H9 (cell line): ENCODE results near the gene TMEM222. TPM values are rescaled to one million over a fixed set of nuclear protein-coding genes. Genes with fewer than 3 reads are reported as not detected.

Experiments
- DNase-seq: peaks from one replicate; pipeline ENCODE4 v3.0.0-alpha.2; 2017
- H2AFZ ChIP-seq: one replicate; pipeline ENCODE4 v1.6.1; 2013; ENCODE audit warnings: mild to moderate bottlenecking, low read length, control low read depth, moderate library complexity
- H2AK5ac ChIP-seq: 2 replicates; pipeline ENCODE4 v1.6.1; 2013; ENCODE audit warnings: low read length, control low read depth, mixed read lengths; ENCODE audit not compliant: insufficient read length
- H2BK120ac ChIP-seq: one replicate; pipeline ENCODE4 v1.6.1; 2013; ENCODE audit warnings: low read depth, mild to moderate bottlenecking, low read length, control low read depth, inconsistent platforms; ENCODE audit not compliant: poor library complexity, severe bottlenecking
- H2BK12ac ChIP-seq: 2 replicates; pipeline ENCODE4 v1.6.1; 2013; ENCODE audit warnings: low read length, control low read depth, mixed read lengths, low read depth; ENCODE audit not compliant: insufficient read length
- H2BK15ac ChIP-seq: 2 replicates; pipeline ENCODE4 v1.6.1; 2013; ENCODE audit warnings: low read depth, low read length, control low read depth
- H2BK20ac ChIP-seq: one replicate; pipeline ENCODE4 v1.6.1; 2013; ENCODE audit warnings: low read depth, mild to moderate bottlenecking, low read length, control low read depth, inconsistent platforms; ENCODE audit not compliant: poor library complexity, severe bottlenecking
- H2BK5ac ChIP-seq: 2 replicates; pipeline ENCODE4 v1.6.1; 2013; ENCODE audit warnings: low read length, control low read depth, mixed read lengths; ENCODE audit not compliant: insufficient read length
- H3K14ac ChIP-seq: 2 replicates; pipeline ENCODE4 v1.6.1; 2013; ENCODE audit warnings: low read length, control low read depth; ENCODE audit not compliant: insufficient read depth
- H3K18ac ChIP-seq: 2 replicates; pipeline ENCODE4 v1.6.1; 2013; ENCODE audit warnings: low read depth, mild to moderate bottlenecking, mixed read lengths, low read length, control low read depth; ENCODE audit not compliant: insufficient read length
- H3K23ac ChIP-seq: 2 replicates; pipeline ENCODE4 v1.6.1; 2013; ENCODE audit warnings: low read length, control low read depth, mixed read lengths, low read depth; ENCODE audit not compliant: insufficient read length
- H3K23me2 ChIP-seq: 2 replicates; pipeline ENCODE4 v1.6.1; 2013; ENCODE audit warnings: low read depth, mild to moderate bottlenecking, mixed read lengths, low read length, control low read depth; ENCODE audit not compliant: insufficient read length, poor library complexity, severe bottlenecking
- H3K27ac ChIP-seq: 2 replicates; pipeline ENCODE4 v1.5.1; 2013; ENCODE audit warnings: low read length, control low read depth, mixed read lengths, low read depth; ENCODE audit not compliant: insufficient read length
- H3K27me3 ChIP-seq: 2 replicates; pipeline ENCODE4 v1.6.1; 2013; ENCODE audit warnings: low read length, control low read depth, inconsistent platforms; ENCODE audit not compliant: insufficient read depth
- H3K4ac ChIP-seq: 2 replicates; pipeline ENCODE4 v1.6.1; 2013; ENCODE audit warnings: low read depth, mild to moderate bottlenecking, control low read depth, inconsistent platforms, low read length, moderate library complexity
- H3K4me1 ChIP-seq: 2 replicates; pipeline ENCODE4 v1.6.1; 2013; ENCODE audit warnings: low read length, control low read depth, inconsistent platforms; ENCODE audit not compliant: insufficient read depth
- H3K4me2 ChIP-seq: 2 replicates; pipeline ENCODE4 v1.6.1; 2013; ENCODE audit warnings: low read length, control low read depth, mixed read lengths; ENCODE audit not compliant: insufficient read length, insufficient read depth
- H3K56ac ChIP-seq: 2 replicates; pipeline ENCODE4 v1.6.1; 2013; ENCODE audit warnings: low read depth, mild to moderate bottlenecking, mixed read lengths, low read length, control low read depth; ENCODE audit not compliant: insufficient read length
- H3K79me1 ChIP-seq: 2 replicates; pipeline ENCODE4 v1.6.1; 2013; ENCODE audit warnings: low read depth, mild to moderate bottlenecking, moderate library complexity, low read length, control low read depth, inconsistent platforms; ENCODE audit not compliant: insufficient read depth, poor library complexity, severe bottlenecking
- H3K79me2 ChIP-seq: 2 replicates; pipeline ENCODE4 v1.6.1; 2013; ENCODE audit warnings: low read length, control low read depth, inconsistent platforms; ENCODE audit not compliant: insufficient read depth
- H3K9ac ChIP-seq: 2 replicates; pipeline ENCODE4 v1.6.1; 2013; ENCODE audit warnings: low read length, control low read depth, mixed read lengths; ENCODE audit not compliant: insufficient read length; ENCODE audit errors: extremely low read depth
- H3K9me3 ChIP-seq: one replicate; pipeline ENCODE4 v1.6.1; 2013; ENCODE audit warnings: low read depth, low read length, inconsistent platforms; ENCODE audit not compliant: control insufficient read depth
- H3T11ph ChIP-seq: one replicate; pipeline ENCODE4 v1.6.1; 2013; ENCODE audit warnings: mild to moderate bottlenecking, low read length, control low read depth, inconsistent platforms
- H4K20me1 ChIP-seq: one replicate; pipeline ENCODE4 v1.6.1; 2013; ENCODE audit not compliant: control insufficient read depth, insufficient read length, insufficient read depth
- H4K5ac ChIP-seq: 2 replicates; pipeline ENCODE4 v1.6.1; 2013; ENCODE audit warnings: low read depth, mild to moderate bottlenecking, mixed read lengths, low read length, control low read depth; ENCODE audit not compliant: insufficient read length
- H4K8ac ChIP-seq: replicated peaks from 2 replicates; pipeline ENCODE4 v1.6.1; 2013; ENCODE audit warnings: low read length, control low read depth, mixed read lengths, low read depth; ENCODE audit not compliant: insufficient read length
- H4K91ac ChIP-seq: 2 replicates; pipeline ENCODE4 v1.6.1; 2013; ENCODE audit warnings: low read depth, mild to moderate bottlenecking, moderate library complexity, mixed read lengths, low read length, control low read depth; ENCODE audit not compliant: insufficient read length
- H3K27ac Mint-ChIP-seq, 3 experiments: 2 replicates in 2 of 3; 3 replicates in 1 of 3; pipeline ENCODE4 v1.8.0; 2020 to 2021; ENCODE audit warnings: mixed read lengths in 3 of 3, mild to moderate bottlenecking in 1 of 3, moderate library complexity in 1 of 3
- H3K27me3 Mint-ChIP-seq: 2 replicates; pipeline ENCODE4 v1.8.0; 2021; ENCODE audit warnings: low read depth, mild to moderate bottlenecking, moderate library complexity, mixed read lengths
- H3K36me3 Mint-ChIP-seq, 3 experiments: 2 replicates in 2 of 3; 3 replicates in 1 of 3; pipeline ENCODE4 v1.8.0; 2020 to 2021; ENCODE audit warnings: low read depth in 3 of 3, mixed read lengths in 3 of 3; ENCODE audit not compliant: insufficient read depth in 1 of 3
- H3K4me1 Mint-ChIP-seq, 2 experiments: 2 replicates each; pipeline ENCODE4 v1.8.0; 2020; ENCODE audit warnings: mixed read lengths in 2 of 2
- H3K4me3 Mint-ChIP-seq, 2 experiments: 2 replicates in 1 of 2; 3 replicates in 1 of 2; pipeline ENCODE4 v1.8.0; 2020 to 2021; ENCODE audit warnings: mild to moderate bottlenecking in 2 of 2, mixed read lengths in 2 of 2, moderate library complexity in 1 of 2
- H3K9me3 Mint-ChIP-seq, 2 experiments: 2 replicates in 1 of 2; 3 replicates in 1 of 2; pipeline ENCODE4 v1.8.0; 2020; ENCODE audit warnings: mild to moderate bottlenecking in 2 of 2, mixed read lengths in 2 of 2, moderate library complexity in 1 of 2
- WGBS: extraction: QIAGEN DNeasy Blood & Tissue Kit; methylation state at CpG from one replicate; pipeline ENCODE4 v1.1.7; 2013; ENCODE audit warnings: missing lambda C conversion rate, low lambda C conversion rate, mixed read lengths; ENCODE audit not compliant: insufficient read length; ENCODE audit errors: extremely low coverage; 5-methylcytosine and 5-hydroxymethylcytosine counted together
- total RNA-seq: library from RNA; stranded (reverse); gene quantifications from 2 replicates; pipeline ENCODE4 v1.2.1, GENCODE V29; 2021
- TF ChIP-seq, protein P1 (sequence below): fragments of 200-600 bp; sonication (generic); conservative IDR thresholded peaks from 3 replicates; pipeline ENCODE4 v1.8.0; 2021; ENCODE audit warnings: antibody characterized with exemption, mild to moderate bottlenecking

The TMEM222 gene
- total RNA-seq, 1 experiment from 2014 or later, result 36.8 TPM

DNA sequence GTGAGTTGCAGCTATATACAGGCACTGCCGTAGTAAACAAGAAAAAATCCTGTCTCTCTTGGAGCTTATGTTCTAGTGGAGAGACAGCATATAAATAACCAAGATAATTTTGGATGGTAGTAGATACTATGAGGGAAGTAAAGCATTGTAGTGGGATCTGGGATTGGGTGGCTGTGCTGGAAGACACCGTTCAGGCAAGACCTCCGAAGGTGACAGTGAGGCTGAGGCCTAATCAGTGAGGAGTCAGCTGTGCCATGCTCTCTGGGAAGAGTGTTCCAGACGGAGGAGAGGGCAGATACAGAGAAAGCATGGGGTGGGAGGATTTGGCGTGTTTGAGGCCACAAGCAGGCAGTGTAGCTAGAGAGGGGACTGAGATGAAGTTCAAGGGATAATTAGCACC, 6.0 kb downstream of the TMEM222 start:
- peaks cover 3% of the 10 kb centered on the region for H3K79me1 ChIP-seq
- TF ChIP-seq, protein P1, sequence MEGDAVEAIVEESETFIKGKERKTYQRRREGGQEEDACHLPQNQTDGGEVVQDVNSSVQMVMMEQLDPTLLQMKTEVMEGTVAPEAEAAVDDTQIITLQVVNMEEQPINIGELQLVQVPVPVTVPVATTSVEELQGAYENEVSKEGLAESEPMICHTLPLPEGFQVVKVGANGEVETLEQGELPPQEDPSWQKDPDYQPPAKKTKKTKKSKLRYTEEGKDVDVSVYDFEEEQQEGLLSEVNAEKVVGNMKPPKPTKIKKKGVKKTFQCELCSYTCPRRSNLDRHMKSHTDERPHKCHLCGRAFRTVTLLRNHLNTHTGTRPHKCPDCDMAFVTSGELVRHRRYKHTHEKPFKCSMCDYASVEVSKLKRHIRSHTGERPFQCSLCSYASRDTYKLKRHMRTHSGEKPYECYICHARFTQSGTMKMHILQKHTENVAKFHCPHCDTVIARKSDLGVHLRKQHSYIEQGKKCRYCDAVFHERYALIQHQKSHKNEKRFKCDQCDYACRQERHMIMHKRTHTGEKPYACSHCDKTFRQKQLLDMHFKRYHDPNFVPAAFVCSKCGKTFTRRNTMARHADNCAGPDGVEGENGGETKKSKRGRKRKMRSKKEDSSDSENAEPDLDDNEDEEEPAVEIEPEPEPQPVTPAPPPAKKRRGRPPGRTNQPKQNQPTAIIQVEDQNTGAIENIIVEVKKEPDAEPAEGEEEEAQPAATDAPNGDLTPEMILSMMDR, result no peak
- no peak overlapping the region for H4K8ac ChIP-seq
- H2BK15ac ChIP-seq, result no peak overlapping the region
- no peak overlapping the region for H3K9ac ChIP-seq
- H3K27ac Mint-ChIP-seq, result no peak overlapping the region
- H3K4me2 ChIP-seq, result no peak overlapping the region
- H4K91ac ChIP-seq, result no peak overlapping the region
- no peaks in the 10 kb centered on the region for H4K20me1 ChIP-seq
- peaks cover 5 to 8% of the 10 kb centered on the region in 2 experiments; a peak in 2 of 4 replicates for H3K4me1 Mint-ChIP-seq
- no peaks in the 10 kb centered on the region for H3K9me3 ChIP-seq
- H3T11ph ChIP-seq, result no peak overlapping the region
- H3K4ac ChIP-seq, result no peak overlapping the region
- no peak overlapping the region for H3K27ac ChIP-seq
- H2AK5ac ChIP-seq, result no peak overlapping the region
- H3K27me3 ChIP-seq, result no peaks in the 10 kb centered on the region
- no peak overlapping the region for H3K23ac ChIP-seq
- no peak for DNase-seq
- WGBS, result no CpG with 5 or more reads among the region's 5 CpGs
- peaks cover 1% of the 10 kb centered on the region for H3K23me2 ChIP-seq
- H2BK5ac ChIP-seq, result no peak overlapping the region
- no peak overlapping the region for H3K56ac ChIP-seq
- no peak overlapping the region for H3K18ac ChIP-seq
- no peak overlapping the region for H2BK20ac ChIP-seq
- peaks cover 8% of the 10 kb centered on the region; the same call in 1 of the 2 replicates for H3K79me2 ChIP-seq
- no peak overlapping the region for H4K5ac ChIP-seq
- peaks cover 11 to 46% (median 33%) of the 10 kb centered on the region in 3 experiments; a peak in 6 of 7 replicates for H3K36me3 Mint-ChIP-seq
- H3K4me1 ChIP-seq, result no peaks in the 10 kb centered on the region
- no peak overlapping the region for H2BK120ac ChIP-seq
- no peak overlapping the region for H2AFZ ChIP-seq
- H2BK12ac ChIP-seq, result no peak overlapping the region
- H3K14ac ChIP-seq, result no peak overlapping the region
- H3K9me3 Mint-ChIP-seq, result no peaks in the 10 kb centered on the region
- H3K4me3 Mint-ChIP-seq, result no peak overlapping the region
- H3K27me3 Mint-ChIP-seq, result no peaks in the 10 kb centered on the region
